ENCODE data around the gene CXCL17.

The CXCL17 gene

GRCh38 chr19:42422901-42423461 is 19.8 kb downstream of the CXCL17 start:
- no peak for TF ChIP-seq CTCF (IDR thresholded peaks at IDR 0.05; ENCODE audit: low read depth, low read length)
- no peak for DNase-seq (ENCODE audit: extremely low read depth, low read depth)

GRCh38 chr19:42422092-42422900 is 20.4 kb downstream of the CXCL17 start:
- no peak for DNase-seq (ENCODE audit: extremely low read depth, low read depth)
- TF ChIP-seq CTCF (IDR thresholded peaks at IDR 0.05; ENCODE audit: low read depth, low read length): no peak

GRCh38 chr19:42421591-42422031 is 21.1 kb downstream of the CXCL17 start:
- no peak for TF ChIP-seq CTCF (IDR thresholded peaks at IDR 0.05; ENCODE audit: low read depth, low read length)
- no peak for DNase-seq (ENCODE audit: extremely low read depth, low read depth)

- TF ChIP-seq CTCF (IDR thresholded peaks at IDR 0.05; ENCODE audit: low read depth, low read length): no peak
- no peak for DNase-seq (ENCODE audit: extremely low read depth, low read depth)
Observed at GRCh38 chr19:42421101-42421500, 21.6 kb downstream of the CXCL17 start.

GRCh38 chr19:42420055-42420544 is 22.6 kb downstream of the CXCL17 start:
- no peak for DNase-seq (ENCODE audit: extremely low read depth, low read depth)
- TF ChIP-seq CTCF (IDR thresholded peaks at IDR 0.05; ENCODE audit: low read depth, low read length): peak; percentile 63

- no peak for DNase-seq (ENCODE audit: extremely low read depth, low read depth)
Observed at GRCh38 chr19:42419309-42419708, 23.4 kb downstream of the CXCL17 start.

More at GRCh38 chr19:42419309-42419708, 23.4 kb downstream of the CXCL17 start:
- no peak for TF ChIP-seq CTCF (IDR thresholded peaks at IDR 0.05; ENCODE audit: low read depth, low read length)

All from AG09319 (cell line).